Keratinocyte (primary cell): ENCODE data around the gene GPR65.

Source experiments
- EZH2 ChIP-seq: IDR thresholded peaks from one replicate; pipeline ENCODE4 v1.6.1; 2012; ENCODE audit warnings: inconsistent platforms, mild to moderate bottlenecking, low read length, moderate library complexity
- TF ChIP-seq, protein P1 (sequence below), 3 experiments: IDR thresholded peaks in 1 of 3; conservative IDR thresholded peaks in 1 of 3; optimal IDR thresholded peaks in 1 of 3; 2 replicates in 2 of 3; 3 replicates in 1 of 3; pipeline versions ENCODE3 to v1.5.1; 2011; ENCODE audit warnings: low read length in 3 of 3, mild to moderate bottlenecking in 3 of 3, moderate library complexity in 2 of 3, control low read depth in 1 of 3, inconsistent platforms in 1 of 3; ENCODE audit not compliant: insufficient read depth in 2 of 3; ENCODE audit errors: extremely low read depth in 1 of 3

DNA sequence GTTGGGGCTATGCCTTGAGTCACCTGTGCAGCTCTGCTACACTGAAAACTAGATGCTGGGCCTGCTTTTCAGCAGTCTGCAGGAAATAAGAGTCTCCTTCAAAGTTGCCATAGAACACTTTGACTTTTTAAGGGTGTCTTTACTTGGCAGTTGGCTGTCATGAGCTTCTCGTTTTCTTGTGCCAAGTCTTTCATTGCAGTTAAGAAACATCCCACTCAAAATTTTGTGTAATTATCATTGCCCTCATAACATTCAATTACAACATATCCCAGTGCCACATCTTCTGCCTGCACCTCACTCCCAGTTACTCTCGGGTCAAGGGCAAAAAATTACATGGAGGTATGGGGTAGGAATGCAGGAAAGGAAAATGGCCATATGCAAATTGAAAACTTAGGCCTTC is 29.1 kb downstream of the GPR65 start:
- no peak for TF ChIP-seq EZH2
- TF ChIP-seq, protein P1, sequence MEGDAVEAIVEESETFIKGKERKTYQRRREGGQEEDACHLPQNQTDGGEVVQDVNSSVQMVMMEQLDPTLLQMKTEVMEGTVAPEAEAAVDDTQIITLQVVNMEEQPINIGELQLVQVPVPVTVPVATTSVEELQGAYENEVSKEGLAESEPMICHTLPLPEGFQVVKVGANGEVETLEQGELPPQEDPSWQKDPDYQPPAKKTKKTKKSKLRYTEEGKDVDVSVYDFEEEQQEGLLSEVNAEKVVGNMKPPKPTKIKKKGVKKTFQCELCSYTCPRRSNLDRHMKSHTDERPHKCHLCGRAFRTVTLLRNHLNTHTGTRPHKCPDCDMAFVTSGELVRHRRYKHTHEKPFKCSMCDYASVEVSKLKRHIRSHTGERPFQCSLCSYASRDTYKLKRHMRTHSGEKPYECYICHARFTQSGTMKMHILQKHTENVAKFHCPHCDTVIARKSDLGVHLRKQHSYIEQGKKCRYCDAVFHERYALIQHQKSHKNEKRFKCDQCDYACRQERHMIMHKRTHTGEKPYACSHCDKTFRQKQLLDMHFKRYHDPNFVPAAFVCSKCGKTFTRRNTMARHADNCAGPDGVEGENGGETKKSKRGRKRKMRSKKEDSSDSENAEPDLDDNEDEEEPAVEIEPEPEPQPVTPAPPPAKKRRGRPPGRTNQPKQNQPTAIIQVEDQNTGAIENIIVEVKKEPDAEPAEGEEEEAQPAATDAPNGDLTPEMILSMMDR (optimal IDR thresholded peaks at IDR 0.05 in 1 of 3, IDR thresholded peaks at IDR 0.05 in 1 of 3, conservative IDR thresholded peaks at IDR 0.05 in 1 of 3; ENCODE audit: extremely low read depth in 1 of 3, insufficient read depth in 2 of 3, low read length in 3 of 3) = no peak
